H9 (cell line): ENCODE data around the gene TSTD1. TPM values are rescaled to one million over a fixed set of nuclear protein-coding genes. Genes with fewer than 3 reads are reported as not detected.

Experiments used
- DNase-seq: peaks from one replicate; pipeline ENCODE4 v3.0.0-alpha.2; 2017
- H2AFZ ChIP-seq: one replicate; pipeline ENCODE4 v1.6.1; 2013; ENCODE audit warnings: mild to moderate bottlenecking, low read length, control low read depth, moderate library complexity
- H2AK5ac ChIP-seq: 2 replicates; pipeline ENCODE4 v1.6.1; 2013; ENCODE audit warnings: low read length, control low read depth, mixed read lengths; ENCODE audit not compliant: insufficient read length
- H2BK120ac ChIP-seq: one replicate; pipeline ENCODE4 v1.6.1; 2013; ENCODE audit warnings: low read depth, mild to moderate bottlenecking, low read length, control low read depth, inconsistent platforms; ENCODE audit not compliant: poor library complexity, severe bottlenecking
- H2BK12ac ChIP-seq: 2 replicates; pipeline ENCODE4 v1.6.1; 2013; ENCODE audit warnings: low read length, control low read depth, mixed read lengths, low read depth; ENCODE audit not compliant: insufficient read length
- H2BK15ac ChIP-seq: 2 replicates; pipeline ENCODE4 v1.6.1; 2013; ENCODE audit warnings: low read depth, low read length, control low read depth
- H2BK20ac ChIP-seq: one replicate; pipeline ENCODE4 v1.6.1; 2013; ENCODE audit warnings: low read depth, mild to moderate bottlenecking, low read length, control low read depth, inconsistent platforms; ENCODE audit not compliant: poor library complexity, severe bottlenecking
- H2BK5ac ChIP-seq: 2 replicates; pipeline ENCODE4 v1.6.1; 2013; ENCODE audit warnings: low read length, control low read depth, mixed read lengths; ENCODE audit not compliant: insufficient read length
- H3K14ac ChIP-seq: 2 replicates; pipeline ENCODE4 v1.6.1; 2013; ENCODE audit warnings: low read length, control low read depth; ENCODE audit not compliant: insufficient read depth
- H3K18ac ChIP-seq: 2 replicates; pipeline ENCODE4 v1.6.1; 2013; ENCODE audit warnings: low read depth, mild to moderate bottlenecking, mixed read lengths, low read length, control low read depth; ENCODE audit not compliant: insufficient read length
- H3K23ac ChIP-seq: 2 replicates; pipeline ENCODE4 v1.6.1; 2013; ENCODE audit warnings: low read length, control low read depth, mixed read lengths, low read depth; ENCODE audit not compliant: insufficient read length
- H3K23me2 ChIP-seq: 2 replicates; pipeline ENCODE4 v1.6.1; 2013; ENCODE audit warnings: low read depth, mild to moderate bottlenecking, mixed read lengths, low read length, control low read depth; ENCODE audit not compliant: insufficient read length, poor library complexity, severe bottlenecking
- H3K27ac ChIP-seq: 2 replicates; pipeline ENCODE4 v1.5.1; 2013; ENCODE audit warnings: low read length, control low read depth, mixed read lengths, low read depth; ENCODE audit not compliant: insufficient read length
- H3K27me3 ChIP-seq: 2 replicates; pipeline ENCODE4 v1.6.1; 2013; ENCODE audit warnings: low read length, control low read depth, inconsistent platforms; ENCODE audit not compliant: insufficient read depth
- H3K4ac ChIP-seq: 2 replicates; pipeline ENCODE4 v1.6.1; 2013; ENCODE audit warnings: low read depth, mild to moderate bottlenecking, control low read depth, inconsistent platforms, low read length, moderate library complexity
- H3K4me1 ChIP-seq: 2 replicates; pipeline ENCODE4 v1.6.1; 2013; ENCODE audit warnings: low read length, control low read depth, inconsistent platforms; ENCODE audit not compliant: insufficient read depth
- H3K4me2 ChIP-seq: 2 replicates; pipeline ENCODE4 v1.6.1; 2013; ENCODE audit warnings: low read length, control low read depth, mixed read lengths; ENCODE audit not compliant: insufficient read length, insufficient read depth
- H3K56ac ChIP-seq: 2 replicates; pipeline ENCODE4 v1.6.1; 2013; ENCODE audit warnings: low read depth, mild to moderate bottlenecking, mixed read lengths, low read length, control low read depth; ENCODE audit not compliant: insufficient read length
- H3K79me1 ChIP-seq: 2 replicates; pipeline ENCODE4 v1.6.1; 2013; ENCODE audit warnings: low read depth, mild to moderate bottlenecking, moderate library complexity, low read length, control low read depth, inconsistent platforms; ENCODE audit not compliant: insufficient read depth, poor library complexity, severe bottlenecking
- H3K79me2 ChIP-seq: 2 replicates; pipeline ENCODE4 v1.6.1; 2013; ENCODE audit warnings: low read length, control low read depth, inconsistent platforms; ENCODE audit not compliant: insufficient read depth
- H3K9ac ChIP-seq: 2 replicates; pipeline ENCODE4 v1.6.1; 2013; ENCODE audit warnings: low read length, control low read depth, mixed read lengths; ENCODE audit not compliant: insufficient read length; ENCODE audit errors: extremely low read depth
- H3K9me3 ChIP-seq: one replicate; pipeline ENCODE4 v1.6.1; 2013; ENCODE audit warnings: low read depth, low read length, inconsistent platforms; ENCODE audit not compliant: control insufficient read depth
- H3T11ph ChIP-seq: one replicate; pipeline ENCODE4 v1.6.1; 2013; ENCODE audit warnings: mild to moderate bottlenecking, low read length, control low read depth, inconsistent platforms
- H4K20me1 ChIP-seq: one replicate; pipeline ENCODE4 v1.6.1; 2013; ENCODE audit not compliant: control insufficient read depth, insufficient read length, insufficient read depth
- H4K5ac ChIP-seq: 2 replicates; pipeline ENCODE4 v1.6.1; 2013; ENCODE audit warnings: low read depth, mild to moderate bottlenecking, mixed read lengths, low read length, control low read depth; ENCODE audit not compliant: insufficient read length
- H4K8ac ChIP-seq: replicated peaks from 2 replicates; pipeline ENCODE4 v1.6.1; 2013; ENCODE audit warnings: low read length, control low read depth, mixed read lengths, low read depth; ENCODE audit not compliant: insufficient read length
- H4K91ac ChIP-seq: 2 replicates; pipeline ENCODE4 v1.6.1; 2013; ENCODE audit warnings: low read depth, mild to moderate bottlenecking, moderate library complexity, mixed read lengths, low read length, control low read depth; ENCODE audit not compliant: insufficient read length
- H3K27ac Mint-ChIP-seq, 3 experiments: 2 replicates in 2 of 3; 3 replicates in 1 of 3; pipeline ENCODE4 v1.8.0; 2020 to 2021; ENCODE audit warnings: mixed read lengths in 3 of 3, mild to moderate bottlenecking in 1 of 3, moderate library complexity in 1 of 3
- H3K27me3 Mint-ChIP-seq: 2 replicates; pipeline ENCODE4 v1.8.0; 2021; ENCODE audit warnings: low read depth, mild to moderate bottlenecking, moderate library complexity, mixed read lengths
- H3K36me3 Mint-ChIP-seq, 3 experiments: 2 replicates in 2 of 3; 3 replicates in 1 of 3; pipeline ENCODE4 v1.8.0; 2020 to 2021; ENCODE audit warnings: low read depth in 3 of 3, mixed read lengths in 3 of 3; ENCODE audit not compliant: insufficient read depth in 1 of 3
- H3K4me1 Mint-ChIP-seq, 2 experiments: 2 replicates each; pipeline ENCODE4 v1.8.0; 2020; ENCODE audit warnings: mixed read lengths in 2 of 2
- H3K4me3 Mint-ChIP-seq, 2 experiments: 2 replicates in 1 of 2; 3 replicates in 1 of 2; pipeline ENCODE4 v1.8.0; 2020 to 2021; ENCODE audit warnings: mild to moderate bottlenecking in 2 of 2, mixed read lengths in 2 of 2, moderate library complexity in 1 of 2
- H3K9me3 Mint-ChIP-seq, 2 experiments: 2 replicates in 1 of 2; 3 replicates in 1 of 2; pipeline ENCODE4 v1.8.0; 2020; ENCODE audit warnings: mild to moderate bottlenecking in 2 of 2, mixed read lengths in 2 of 2, moderate library complexity in 1 of 2
- WGBS: extraction: QIAGEN DNeasy Blood & Tissue Kit; methylation state at CpG from one replicate; pipeline ENCODE4 v1.1.7; 2013; ENCODE audit warnings: missing lambda C conversion rate, low lambda C conversion rate, mixed read lengths; ENCODE audit not compliant: insufficient read length; ENCODE audit errors: extremely low coverage; 5-methylcytosine and 5-hydroxymethylcytosine counted together
- total RNA-seq: library from RNA; stranded (reverse); gene quantifications from 2 replicates; pipeline ENCODE4 v1.2.1, GENCODE V29; 2021
- TF ChIP-seq, protein P1 (sequence below): fragments of 200-600 bp; sonication (generic); conservative IDR thresholded peaks from 3 replicates; pipeline ENCODE4 v1.8.0; 2021; ENCODE audit warnings: antibody characterized with exemption, mild to moderate bottlenecking

Gene TSTD1
- total RNA-seq, 1 experiment from 2014 or later, result 73.7 TPM

GRCh38 chr1:161018631-161018930 is 20.2 kb downstream of the TSTD1 start:
- Histone ChIP-seq H4K20me1 (no peaks in the 10 kb centered on the region), H4K8ac (no peak overlapping the region), H3K27me3 (no peaks in the 10 kb centered on the region), H3K23me2 (peaks cover 8% of the 10 kb centered on the region), H3K9ac (peak overlapping the region; percentile 2), H3K79me2 (peaks cover 38% of the 10 kb centered on the region), H2BK15ac (no peak overlapping the region), H3K14ac (no peak overlapping the region), H2BK5ac (no peak overlapping the region), H3K23ac (no peak overlapping the region), H3K4ac (no peak overlapping the region), H3K56ac (no peak overlapping the region), H2BK20ac (no peak overlapping the region), H3K79me1 (no peaks in the 10 kb centered on the region), H4K91ac (no peak overlapping the region), H2AK5ac (no peak overlapping the region), H4K5ac (no peak overlapping the region), H3K18ac (no peak overlapping the region), H3K4me2 (peak overlapping the region; percentile 71), H2AFZ (no peak overlapping the region), H3K27ac (no peak overlapping the region), H3K4me1 (peaks cover 18% of the 10 kb centered on the region), H2BK120ac (no peak overlapping the region), H3T11ph (no peak overlapping the region), H2BK12ac (no peak overlapping the region), H3K9me3 (no peaks in the 10 kb centered on the region)
- H3K4me1 Mint-ChIP-seq, result peaks cover 53 to 62% of the 10 kb centered on the region in 2 experiments
- H3K27ac Mint-ChIP-seq, result peak overlapping the region in 2 of 3 experiments; percentile 55 to 97; a peak in 5 of 7 replicates
- DNase-seq, result no peak
- H3K27me3 Mint-ChIP-seq, result no peaks in the 10 kb centered on the region
- WGBS, result no CpG with 5 or more reads among the region's 1 CpG
- H3K4me3 Mint-ChIP-seq, result peak overlapping the region; percentile 87 to 96
- peaks cover 5 to 20% (median 20%) of the 10 kb centered on the region in 3 experiments; a peak in 4 of 7 replicates for H3K36me3 Mint-ChIP-seq
- TF ChIP-seq, protein P1, sequence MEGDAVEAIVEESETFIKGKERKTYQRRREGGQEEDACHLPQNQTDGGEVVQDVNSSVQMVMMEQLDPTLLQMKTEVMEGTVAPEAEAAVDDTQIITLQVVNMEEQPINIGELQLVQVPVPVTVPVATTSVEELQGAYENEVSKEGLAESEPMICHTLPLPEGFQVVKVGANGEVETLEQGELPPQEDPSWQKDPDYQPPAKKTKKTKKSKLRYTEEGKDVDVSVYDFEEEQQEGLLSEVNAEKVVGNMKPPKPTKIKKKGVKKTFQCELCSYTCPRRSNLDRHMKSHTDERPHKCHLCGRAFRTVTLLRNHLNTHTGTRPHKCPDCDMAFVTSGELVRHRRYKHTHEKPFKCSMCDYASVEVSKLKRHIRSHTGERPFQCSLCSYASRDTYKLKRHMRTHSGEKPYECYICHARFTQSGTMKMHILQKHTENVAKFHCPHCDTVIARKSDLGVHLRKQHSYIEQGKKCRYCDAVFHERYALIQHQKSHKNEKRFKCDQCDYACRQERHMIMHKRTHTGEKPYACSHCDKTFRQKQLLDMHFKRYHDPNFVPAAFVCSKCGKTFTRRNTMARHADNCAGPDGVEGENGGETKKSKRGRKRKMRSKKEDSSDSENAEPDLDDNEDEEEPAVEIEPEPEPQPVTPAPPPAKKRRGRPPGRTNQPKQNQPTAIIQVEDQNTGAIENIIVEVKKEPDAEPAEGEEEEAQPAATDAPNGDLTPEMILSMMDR, result no peak
- H3K9me3 Mint-ChIP-seq, result no peaks in the 10 kb centered on the region; a peak in 1 of 5 replicates
